ENCODE results near the gene SFT2D1. TPM values are rescaled to one million over a fixed set of nuclear protein-coding genes. Genes with fewer than 3 reads are reported as not detected.

SFT2D1 gene
- total RNA-seq, 1 donor from 2014 or later = 77.7 TPM

GRCh38 chr6:166353507-166353906 is 11.2 kb upstream of the SFT2D1 start:
- no peak for TF ChIP-seq CTCF (IDR thresholded peaks at IDR 0.05)
- H3K36me3 ChIP-seq = no peaks in the 10 kb centered on the region
- no peaks in the 10 kb centered on the region for H3K27me3 ChIP-seq
- no peak for DNase-seq (ENCODE audit: low spot score in 2 of 2)
- H3K27ac ChIP-seq = no peak overlapping the region
- no peaks in the 10 kb centered on the region for H3K9me3 ChIP-seq
- intact Hi-C loops (cut with DNase I) = no loop called here
- no peak overlapping the region for H3K4me3 ChIP-seq
- H3K4me1 ChIP-seq = no peaks in the 10 kb centered on the region

GRCh38 chr6:166352923-166353322 is 10.6 kb upstream of the SFT2D1 start:
- DNase-seq (ENCODE audit: low spot score in 2 of 2) = no peak
- intact Hi-C loops (cut with DNase I) = no loop called here
- no peak for TF ChIP-seq CTCF (IDR thresholded peaks at IDR 0.05)
- Histone ChIP-seq H3K9me3 (no peaks in the 10 kb centered on the region), H3K36me3 (no peaks in the 10 kb centered on the region), H3K4me3 (no peak overlapping the region), H3K4me1 (no peaks in the 10 kb centered on the region), H3K27ac (no peak overlapping the region), H3K27me3 (no peaks in the 10 kb centered on the region)

DNA sequence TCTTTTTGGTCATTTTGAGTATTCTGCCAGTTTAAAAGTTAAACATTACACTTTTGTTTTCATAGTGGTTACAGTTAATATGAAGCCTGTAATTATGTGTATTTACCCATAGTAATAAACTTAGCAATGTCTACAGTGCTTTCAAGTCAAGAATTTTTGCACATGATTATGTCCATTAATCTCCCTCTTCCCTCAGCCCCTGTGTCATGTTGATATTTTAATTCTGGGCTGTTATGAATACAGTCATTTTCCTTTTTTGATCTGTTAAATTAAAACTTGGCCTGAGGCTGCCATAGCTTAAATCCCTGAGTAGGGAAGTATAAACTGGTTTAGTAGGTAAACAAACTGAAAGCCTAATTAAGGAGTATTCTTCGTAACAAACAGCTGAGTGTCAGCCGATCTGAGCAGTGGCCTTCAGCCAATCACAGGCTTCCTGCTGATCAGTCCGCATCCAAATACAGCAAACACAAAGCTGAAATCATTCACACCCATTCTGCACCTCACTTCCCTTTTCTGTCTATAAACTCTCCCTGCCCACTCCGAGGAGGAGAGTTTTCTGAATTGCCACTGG is 9.5 kb upstream of the SFT2D1 start:
- Histone ChIP-seq H3K27me3 (no peaks in the 10 kb centered on the region), H3K9me3 (no peaks in the 10 kb centered on the region), H3K27ac (no peak overlapping the region), H3K4me1 (no peaks in the 10 kb centered on the region), H3K36me3 (no peaks in the 10 kb centered on the region), H3K4me3 (no peak overlapping the region)
- intact Hi-C loops (cut with DNase I) = no loop called here
- no peak for TF ChIP-seq CTCF (IDR thresholded peaks at IDR 0.05)
- no peak for DNase-seq (ENCODE audit: low spot score in 2 of 2)

DNA sequence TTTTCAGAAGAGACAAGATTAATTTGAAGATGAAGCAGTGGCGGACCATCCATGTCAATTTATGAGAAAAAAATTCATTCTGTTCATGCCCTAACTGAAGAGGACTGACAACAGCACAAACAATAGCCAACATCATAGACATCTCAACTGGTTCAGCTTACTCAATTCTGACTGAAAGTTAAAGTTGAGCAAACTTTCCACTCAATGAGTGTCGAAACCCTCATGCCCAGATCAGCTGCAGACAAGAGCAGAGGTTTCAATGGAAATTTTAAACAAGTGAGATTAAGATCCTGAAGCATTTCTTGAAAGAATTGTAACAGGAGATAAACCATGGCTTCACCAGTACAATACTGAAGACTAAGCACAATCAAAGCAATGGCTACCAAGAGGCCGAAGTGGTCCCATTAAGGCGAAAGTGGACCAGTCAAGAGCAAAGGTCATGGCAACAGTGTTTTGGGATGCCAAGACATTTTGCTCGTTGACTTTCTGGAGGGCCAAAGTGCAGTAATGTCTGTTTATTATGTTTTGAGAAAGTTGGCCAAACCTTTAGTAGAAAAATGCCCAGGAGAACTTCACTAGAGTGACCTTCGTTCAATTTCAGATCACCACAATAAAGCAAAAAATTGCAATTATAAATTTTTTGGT is 6.1 kb upstream of the SFT2D1 start:
- Histone ChIP-seq H3K27me3 (no peaks in the 10 kb centered on the region), H3K27ac (no peak overlapping the region), H3K9me3 (no peaks in the 10 kb centered on the region), H3K4me3 (no peak overlapping the region), H3K4me1 (no peaks in the 10 kb centered on the region), H3K36me3 (no peaks in the 10 kb centered on the region)
- DNase-seq (ENCODE audit: low spot score in 2 of 2) = no peak
- intact Hi-C loops (cut with DNase I) = no loop called here
- no peak for TF ChIP-seq CTCF (IDR thresholded peaks at IDR 0.05)

DNA sequence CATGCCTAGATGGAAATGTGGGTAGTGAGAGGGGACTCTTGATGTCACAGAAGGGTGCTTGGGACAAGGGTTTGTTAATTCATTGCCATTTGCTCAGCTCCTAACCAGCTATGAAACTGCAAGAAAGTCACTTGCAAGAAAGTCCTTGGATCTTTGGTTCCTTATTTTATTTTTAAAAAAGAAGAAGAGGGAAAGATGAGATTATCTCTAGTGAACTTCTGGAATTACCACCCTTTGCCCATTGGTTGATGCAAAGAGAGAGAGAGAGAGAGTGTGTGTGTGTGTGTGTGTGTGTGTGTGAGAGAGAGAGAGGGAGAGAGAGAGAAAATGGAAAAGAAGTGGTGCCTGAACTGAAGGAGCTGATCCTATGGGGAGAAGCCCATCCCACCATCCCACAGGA is 4.6 kb upstream of the SFT2D1 start:
- no peaks in the 10 kb centered on the region for H3K27me3 ChIP-seq
- no peak overlapping the region for H3K4me3 ChIP-seq
- intact Hi-C loops (cut with DNase I) = no loop called here
- no peak for DNase-seq (ENCODE audit: low spot score in 2 of 2)
- no peaks in the 10 kb centered on the region for H3K9me3 ChIP-seq
- no peaks in the 10 kb centered on the region for H3K4me1 ChIP-seq
- no peak for TF ChIP-seq CTCF (IDR thresholded peaks at IDR 0.05)
- H3K27ac ChIP-seq = no peak overlapping the region
- H3K36me3 ChIP-seq = no peaks in the 10 kb centered on the region

All from ascending aorta (tissue), 2 donors.